Skeletal muscle satellite cell (primary cell): Measurements from ENCODE around the gene USP24.

Experiments
- H3K27me3 ChIP-seq: 2 replicates; pipeline ENCODE4 v1.7.0; 2013; ENCODE audit warnings: low read length; ENCODE audit not compliant: control insufficient read depth, insufficient read depth
- H3K36me3 ChIP-seq: 2 replicates; pipeline ENCODE4 v1.7.0; 2013; ENCODE audit warnings: mild to moderate bottlenecking, control low read depth, low read length; ENCODE audit not compliant: insufficient read depth
- H3K4me1 ChIP-seq: 2 replicates; pipeline ENCODE4 v1.7.0; 2013; ENCODE audit warnings: low read length; ENCODE audit not compliant: control insufficient read depth, insufficient read depth
- H3K4me2 ChIP-seq: 2 replicates; pipeline ENCODE4 v1.7.0; 2013; ENCODE audit warnings: mild to moderate bottlenecking, low read length
- H3K4me3 ChIP-seq: 2 replicates; pipeline ENCODE4 v1.7.0; 2013; ENCODE audit warnings: low read length
- H3K9ac ChIP-seq: 2 replicates; pipeline ENCODE4 v1.7.0; 2013; ENCODE audit warnings: mild to moderate bottlenecking, low read depth, low read length, moderate library complexity
- H3K9me3 ChIP-seq: replicated peaks from 2 replicates; pipeline ENCODE4 v1.7.0; 2013; ENCODE audit warnings: mild to moderate bottlenecking, control low read depth, low read length

The USP24 gene

DNA sequence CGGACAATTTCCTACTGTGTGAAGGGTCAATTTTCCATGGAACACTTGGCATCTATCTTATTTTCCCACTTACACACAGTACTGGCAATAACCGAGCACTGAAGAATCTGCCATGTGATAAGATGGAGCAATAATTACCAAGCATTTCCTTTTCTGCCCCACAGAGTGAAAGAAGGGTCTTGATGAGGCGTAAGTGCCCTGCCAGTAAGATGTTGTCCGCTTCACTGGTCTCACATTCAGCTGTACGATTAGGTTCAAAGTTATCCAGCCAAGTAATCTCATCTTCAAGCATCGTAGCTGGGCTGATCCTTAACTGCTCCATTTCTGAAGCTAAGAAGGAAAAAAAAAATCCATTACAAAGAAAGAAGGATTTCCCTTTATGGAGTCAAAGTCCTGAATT, 108.1 kb downstream of the USP24 start:
- Histone ChIP-seq H3K4me2 (no peak overlapping the region), H3K27me3 (no peaks in the 10 kb centered on the region), H3K4me3 (no peak overlapping the region), H3K9ac (no peak overlapping the region), H3K4me1 (no peaks in the 10 kb centered on the region), H3K9me3 (no peaks in the 10 kb centered on the region), H3K36me3 (peaks cover 65% of the 10 kb centered on the region)

DNA sequence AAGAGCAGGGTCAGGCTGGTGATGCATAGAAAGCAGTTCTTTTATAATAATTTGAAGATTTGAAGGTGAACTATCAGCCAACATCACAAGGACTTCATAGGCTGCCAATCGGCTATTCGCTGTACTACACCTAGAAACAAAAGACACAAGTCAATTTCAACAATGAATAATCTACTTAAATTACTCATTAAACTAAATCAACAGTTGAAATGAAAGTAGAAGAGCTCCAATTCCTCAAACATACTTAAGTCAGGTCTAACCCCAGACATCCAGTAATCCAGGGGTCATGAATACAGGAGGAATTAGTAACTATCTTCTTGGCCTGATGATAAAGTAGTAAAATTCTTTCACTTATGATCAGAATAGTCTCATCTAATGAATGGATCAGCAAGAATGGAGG, 111.3 kb downstream of the USP24 start:
- H3K4me2 ChIP-seq: no peak overlapping the region
- peaks cover 76% of the 10 kb centered on the region for H3K36me3 ChIP-seq
- H3K4me3 ChIP-seq: no peak overlapping the region
- H3K27me3 ChIP-seq: no peaks in the 10 kb centered on the region
- no peaks in the 10 kb centered on the region for H3K4me1 ChIP-seq
- no peaks in the 10 kb centered on the region for H3K9me3 ChIP-seq
- no peak overlapping the region for H3K9ac ChIP-seq

DNA sequence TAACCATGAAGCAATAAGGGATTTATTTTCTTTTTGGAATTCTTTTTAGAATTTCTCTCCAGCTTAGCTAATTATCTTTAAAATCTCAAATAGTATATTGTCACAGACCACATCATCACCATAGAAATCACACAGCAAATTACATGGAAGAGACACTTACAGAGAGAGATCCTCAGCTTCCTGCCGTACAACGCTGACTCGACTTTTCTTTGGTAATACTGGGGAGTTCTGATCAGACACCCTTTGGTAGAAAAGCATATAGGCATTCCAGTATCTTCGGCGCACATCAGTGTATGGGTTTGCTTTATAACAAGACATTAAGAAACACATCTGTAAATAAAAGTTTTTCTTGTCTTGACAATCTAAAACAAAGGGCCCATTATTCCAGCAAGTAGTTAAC, 120.1 kb downstream of the USP24 start:
- no peak overlapping the region for H3K9ac ChIP-seq
- H3K27me3 ChIP-seq: no peaks in the 10 kb centered on the region
- H3K36me3 ChIP-seq: peaks cover 92% of the 10 kb centered on the region
- no peaks in the 10 kb centered on the region for H3K4me1 ChIP-seq
- H3K9me3 ChIP-seq: no peaks in the 10 kb centered on the region
- no peak overlapping the region for H3K4me3 ChIP-seq
- no peak overlapping the region for H3K4me2 ChIP-seq

DNA sequence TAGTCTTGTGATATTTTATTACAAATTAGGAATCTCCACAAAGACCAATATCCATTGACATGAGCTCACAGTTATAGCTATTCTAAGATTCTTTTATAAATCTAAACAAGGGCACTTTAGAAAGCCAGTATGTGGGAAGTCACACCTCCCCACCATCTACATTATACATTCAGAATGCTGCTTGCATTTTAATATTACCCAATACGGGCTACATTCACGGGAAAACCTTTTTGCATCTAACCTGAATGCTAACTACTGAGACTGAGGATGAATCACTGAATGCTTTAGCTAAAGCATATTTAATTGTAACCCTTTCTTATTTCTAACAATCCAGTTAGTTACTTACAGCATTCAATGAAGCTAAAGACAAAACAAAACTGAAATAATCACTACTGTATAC, 122.7 kb downstream of the USP24 start:
- no peak overlapping the region for H3K9ac ChIP-seq
- H3K4me2 ChIP-seq: no peak overlapping the region

DNA sequence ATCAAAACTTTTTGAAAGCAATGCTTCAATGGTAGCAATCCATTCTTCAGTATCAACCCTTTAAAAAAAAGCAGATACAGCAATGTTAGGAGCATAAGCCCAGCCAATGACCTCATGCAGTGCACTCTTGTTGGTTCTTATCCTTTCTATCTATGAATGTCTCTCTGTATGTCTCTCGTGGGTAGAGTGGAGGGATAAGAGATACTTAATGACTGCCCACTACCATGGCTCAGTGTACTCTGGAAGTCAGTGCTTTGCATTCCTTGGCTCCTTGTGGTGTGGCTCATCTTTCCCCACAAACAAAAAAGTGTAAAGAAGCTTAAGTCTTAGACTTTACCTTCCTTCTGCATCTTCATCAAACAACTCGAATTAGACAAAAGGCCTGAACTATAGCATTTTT, 125.5 kb downstream of the USP24 start:
- Histone ChIP-seq H3K4me1 (no peaks in the 10 kb centered on the region), H3K4me2 (no peak overlapping the region), H3K27me3 (no peaks in the 10 kb centered on the region), H3K9ac (no peak overlapping the region), H3K36me3 (peaks cover 80% of the 10 kb centered on the region), H3K4me3 (no peak overlapping the region), H3K9me3 (no peaks in the 10 kb centered on the region)

More for the DNA sequence above, 122.7 kb downstream of the USP24 start:
- no peaks in the 10 kb centered on the region for H3K27me3 ChIP-seq
- no peaks in the 10 kb centered on the region for H3K9me3 ChIP-seq
- H3K36me3 ChIP-seq: peaks cover 82% of the 10 kb centered on the region
- no peak overlapping the region for H3K4me3 ChIP-seq
- no peaks in the 10 kb centered on the region for H3K4me1 ChIP-seq

DNA sequence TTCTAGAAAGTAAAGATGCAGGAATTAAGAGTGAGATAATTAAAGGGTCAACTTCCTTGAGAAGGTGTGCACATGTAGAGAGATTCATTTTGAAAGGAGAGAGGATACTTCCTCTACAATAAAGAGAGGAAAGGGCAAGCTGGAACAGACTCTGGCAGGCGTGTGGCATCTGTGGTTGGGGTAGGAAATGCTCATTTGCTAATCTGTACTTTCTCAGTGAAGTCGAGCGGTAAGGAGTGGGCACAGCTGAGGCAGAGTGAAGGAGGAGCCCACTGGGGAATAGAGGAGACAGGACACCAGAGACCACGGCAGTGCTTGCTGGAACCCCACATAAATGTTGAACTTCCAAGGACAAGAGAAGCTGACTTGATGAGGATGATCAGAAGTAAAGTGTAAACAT, 126.8 kb downstream of the USP24 start:
- peaks cover 81% of the 10 kb centered on the region for H3K36me3 ChIP-seq
- H3K4me3 ChIP-seq: no peak overlapping the region
- no peak overlapping the region for H3K4me2 ChIP-seq
- H3K27me3 ChIP-seq: no peaks in the 10 kb centered on the region
- H3K4me1 ChIP-seq: no peaks in the 10 kb centered on the region
- no peak overlapping the region for H3K9ac ChIP-seq
- H3K9me3 ChIP-seq: no peaks in the 10 kb centered on the region

DNA sequence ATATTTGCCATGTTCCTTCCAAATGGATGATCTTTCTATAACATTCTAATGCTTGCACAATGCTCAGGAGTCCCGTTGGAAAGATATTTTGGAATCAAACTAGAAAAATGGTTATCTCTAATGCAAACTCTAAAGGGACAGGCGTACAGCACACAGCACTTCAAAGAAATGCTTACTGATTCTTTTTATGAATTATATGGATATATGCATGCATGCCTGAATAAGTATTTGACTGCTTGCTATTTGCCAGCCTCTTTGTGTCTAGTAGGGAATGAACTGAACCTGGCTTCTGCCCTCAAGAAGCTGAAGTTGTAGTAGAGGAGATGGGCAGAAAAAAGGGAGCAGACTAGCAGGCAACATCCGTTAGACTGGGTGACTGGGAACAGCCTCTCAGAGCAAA, 127.7 kb downstream of the USP24 start:
- no peak overlapping the region for H3K9ac ChIP-seq
- no peaks in the 10 kb centered on the region for H3K27me3 ChIP-seq
- no peaks in the 10 kb centered on the region for H3K9me3 ChIP-seq
- H3K4me2 ChIP-seq: no peak overlapping the region
- H3K4me3 ChIP-seq: no peak overlapping the region
- no peaks in the 10 kb centered on the region for H3K4me1 ChIP-seq
- peaks cover 81% of the 10 kb centered on the region for H3K36me3 ChIP-seq

DNA sequence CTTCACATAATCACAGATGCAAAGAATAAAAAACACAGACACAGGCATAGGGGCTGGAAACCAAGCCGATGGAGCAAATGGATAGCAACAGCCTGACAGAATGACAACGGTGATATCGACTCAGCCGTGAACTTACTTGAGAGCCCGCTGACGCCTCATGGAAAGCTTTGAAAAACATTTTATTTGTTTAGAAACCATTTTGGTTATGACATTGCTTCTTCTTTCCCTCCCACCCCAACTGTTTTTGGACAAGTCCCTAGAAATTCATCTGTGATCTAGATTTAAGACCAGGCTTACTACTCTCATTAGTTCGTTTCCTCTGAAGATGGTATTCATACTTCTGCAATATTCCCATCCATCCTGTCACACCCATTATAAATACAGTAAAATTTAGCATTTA, 130.9 kb downstream of the USP24 start:
- Histone ChIP-seq H3K36me3 (peaks cover 85% of the 10 kb centered on the region), H3K9ac (no peak overlapping the region), H3K4me2 (no peak overlapping the region), H3K4me1 (peaks cover 10% of the 10 kb centered on the region), H3K27me3 (no peaks in the 10 kb centered on the region), H3K9me3 (no peaks in the 10 kb centered on the region), H3K4me3 (no peak overlapping the region)

DNA sequence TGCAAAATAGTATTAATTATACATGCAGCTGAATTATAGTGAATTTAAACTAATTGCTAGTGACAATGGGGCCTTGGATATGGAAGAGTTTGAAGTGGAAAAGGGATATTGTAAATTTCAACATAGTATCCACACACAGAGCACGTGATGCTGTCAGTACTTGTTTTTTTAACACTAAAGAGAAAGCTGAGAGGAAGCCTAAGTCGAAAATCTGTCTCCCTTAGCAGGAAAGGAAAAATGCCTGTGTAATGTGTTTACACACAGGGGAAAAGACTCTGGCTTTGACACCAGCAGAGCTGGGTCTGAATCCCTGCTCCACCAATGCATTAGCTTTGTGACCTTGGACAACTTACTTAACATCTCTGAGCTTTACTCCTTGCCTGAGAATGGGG, 133.3 kb downstream of the USP24 start:
- Histone ChIP-seq H3K4me1 (peaks cover 10% of the 10 kb centered on the region), H3K27me3 (no peaks in the 10 kb centered on the region), H3K9me3 (no peaks in the 10 kb centered on the region), H3K4me3 (no peak overlapping the region), H3K36me3 (peaks cover 86% of the 10 kb centered on the region), H3K4me2 (no peak overlapping the region), H3K9ac (no peak overlapping the region)

DNA sequence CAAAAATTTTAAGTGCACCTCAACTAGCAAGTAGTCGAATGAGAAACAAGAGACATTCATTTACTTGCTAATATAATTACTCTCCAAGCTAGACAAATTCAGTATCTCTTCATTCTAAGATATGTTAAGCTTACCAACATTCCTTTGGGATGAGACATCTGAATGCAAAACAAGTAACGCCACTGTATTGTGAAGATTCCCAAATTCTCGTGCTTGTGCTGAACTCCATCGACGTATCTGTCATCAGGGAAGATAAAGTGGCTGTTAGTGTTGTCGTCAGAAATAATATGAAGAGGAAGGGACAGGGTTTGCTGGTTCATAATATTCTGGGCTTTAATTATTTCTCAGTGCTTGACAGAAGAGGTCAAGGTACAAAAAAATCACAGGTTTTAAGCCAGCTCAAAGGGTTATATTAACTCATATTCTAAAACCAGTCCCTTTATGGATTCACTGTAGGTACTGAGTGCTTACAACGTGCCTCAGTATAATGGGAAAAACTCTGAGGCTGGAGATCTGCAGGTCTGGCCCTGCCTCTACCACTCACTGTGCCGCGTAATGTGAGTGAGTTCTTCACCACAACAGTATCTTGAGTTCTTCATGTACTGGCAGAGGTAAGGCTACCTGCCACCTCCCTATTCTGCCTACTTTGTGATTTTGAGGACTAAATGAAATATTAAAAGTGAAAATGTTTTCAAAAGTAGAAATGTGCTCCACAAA, 133.8 kb downstream of the USP24 start:
- Histone ChIP-seq H3K9ac (no peak overlapping the region), H3K4me1 (peaks cover 10% of the 10 kb centered on the region), H3K9me3 (no peaks in the 10 kb centered on the region), H3K27me3 (no peaks in the 10 kb centered on the region), H3K4me3 (no peak overlapping the region), H3K4me2 (no peak overlapping the region), H3K36me3 (peaks cover 88% of the 10 kb centered on the region)

DNA sequence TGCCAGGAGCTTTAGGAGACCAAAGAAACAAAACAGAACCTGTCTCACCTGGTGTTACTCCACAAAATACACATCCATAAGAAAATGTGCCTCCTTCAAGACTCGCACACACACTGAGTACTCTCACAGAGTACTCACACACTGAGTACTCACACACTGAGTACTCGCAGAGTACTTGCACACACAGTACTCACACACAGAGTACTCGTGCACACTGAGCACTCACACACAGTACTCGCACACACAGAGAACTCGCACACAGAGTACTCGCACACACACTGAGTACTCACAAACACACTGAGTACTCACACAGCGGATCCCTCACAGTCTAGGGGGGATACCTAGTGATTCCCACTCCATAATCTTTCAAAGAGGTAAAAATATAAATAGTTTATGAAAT, 135.5 kb downstream of the USP24 start:
- Histone ChIP-seq H3K9me3 (no peaks in the 10 kb centered on the region), H3K4me2 (no peak overlapping the region), H3K27me3 (no peaks in the 10 kb centered on the region), H3K4me3 (no peak overlapping the region), H3K9ac (no peak overlapping the region), H3K4me1 (peaks cover 10% of the 10 kb centered on the region), H3K36me3 (peaks cover 87% of the 10 kb centered on the region)

DNA sequence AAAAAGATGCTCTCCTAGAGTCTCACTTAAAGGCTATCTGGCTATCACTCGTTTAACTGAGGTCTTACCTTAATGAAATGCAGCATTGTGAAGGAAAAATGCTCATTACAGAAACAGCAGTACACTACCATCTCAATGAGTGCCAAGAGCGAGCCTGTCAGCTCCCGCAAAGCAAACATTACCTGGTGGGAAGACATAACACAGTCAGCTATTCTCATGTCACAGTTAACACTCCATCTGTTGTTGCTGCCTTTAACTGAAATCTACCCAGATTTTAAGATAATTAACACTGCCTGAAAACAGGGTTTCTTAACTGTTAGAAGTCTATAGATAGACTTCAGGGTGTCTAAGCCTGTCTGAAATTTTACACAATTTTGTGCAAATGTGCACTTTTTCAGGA, 136.7 kb downstream of the USP24 start:
- peaks cover 84% of the 10 kb centered on the region for H3K36me3 ChIP-seq

More for the DNA sequence above, 136.7 kb downstream of the USP24 start:
- no peaks in the 10 kb centered on the region for H3K9me3 ChIP-seq
- H3K4me3 ChIP-seq: no peak overlapping the region
- H3K9ac ChIP-seq: no peak overlapping the region
- peaks cover 10% of the 10 kb centered on the region for H3K4me1 ChIP-seq
- H3K4me2 ChIP-seq: no peak overlapping the region
- no peaks in the 10 kb centered on the region for H3K27me3 ChIP-seq
